Activated CD4-positive, alpha-beta T cell treated with anti-CD3 and anti-CD28 coated beads, Interleukin-2, amount 10 ng/mL, durations not matched to agents 24 days and 14 days (primary cell): Measurements from ENCODE around the gene LMOD2. TPM values are rescaled to one million over a fixed set of nuclear protein-coding genes. Genes with fewer than 3 reads are reported as not detected.

Experiments used
- DNase-seq: peaks from one replicate; pipeline ENCODE4 v3.0.0; 2022
- H3K27ac Mint-ChIP-seq: one replicate; pipeline ENCODE4 v1.8.0; 2022; ENCODE audit warnings: mild to moderate bottlenecking, mixed read lengths
- H3K27me3 Mint-ChIP-seq: one replicate; pipeline ENCODE4 v1.8.0; 2022; ENCODE audit warnings: mixed read lengths
- H3K36me3 Mint-ChIP-seq: one replicate; pipeline ENCODE4 v1.8.0; 2022; ENCODE audit warnings: low read depth, mild to moderate bottlenecking, mixed read lengths
- H3K4me1 Mint-ChIP-seq: one replicate; pipeline ENCODE4 v1.8.0; 2021; ENCODE audit warnings: mixed read lengths
- H3K4me3 Mint-ChIP-seq: one replicate; pipeline ENCODE4 v1.8.0; 2022; ENCODE audit warnings: mild to moderate bottlenecking, moderate library complexity, mixed read lengths
- H3K9me3 Mint-ChIP-seq: one replicate; pipeline ENCODE4 v1.8.0; 2021; ENCODE audit warnings: mixed read lengths
- intact Hi-C: fragments of 100-400 bp; cut with micrococcal nuclease; formaldehyde crosslinking; loops from one replicate; pipeline ENCODE4 v1.15.1; 2023
- total RNA-seq: library from RNA; stranded (reverse); gene quantifications from 2 replicates; pipeline ENCODE4 v1.2.3, GENCODE V29; 2022

LMOD2 gene, protein sequence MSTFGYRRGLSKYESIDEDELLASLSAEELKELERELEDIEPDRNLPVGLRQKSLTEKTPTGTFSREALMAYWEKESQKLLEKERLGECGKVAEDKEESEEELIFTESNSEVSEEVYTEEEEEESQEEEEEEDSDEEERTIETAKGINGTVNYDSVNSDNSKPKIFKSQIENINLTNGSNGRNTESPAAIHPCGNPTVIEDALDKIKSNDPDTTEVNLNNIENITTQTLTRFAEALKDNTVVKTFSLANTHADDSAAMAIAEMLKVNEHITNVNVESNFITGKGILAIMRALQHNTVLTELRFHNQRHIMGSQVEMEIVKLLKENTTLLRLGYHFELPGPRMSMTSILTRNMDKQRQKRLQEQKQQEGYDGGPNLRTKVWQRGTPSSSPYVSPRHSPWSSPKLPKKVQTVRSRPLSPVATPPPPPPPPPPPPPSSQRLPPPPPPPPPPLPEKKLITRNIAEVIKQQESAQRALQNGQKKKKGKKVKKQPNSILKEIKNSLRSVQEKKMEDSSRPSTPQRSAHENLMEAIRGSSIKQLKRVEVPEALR
- total RNA-seq, result not detected in 2 replicates

DNA sequence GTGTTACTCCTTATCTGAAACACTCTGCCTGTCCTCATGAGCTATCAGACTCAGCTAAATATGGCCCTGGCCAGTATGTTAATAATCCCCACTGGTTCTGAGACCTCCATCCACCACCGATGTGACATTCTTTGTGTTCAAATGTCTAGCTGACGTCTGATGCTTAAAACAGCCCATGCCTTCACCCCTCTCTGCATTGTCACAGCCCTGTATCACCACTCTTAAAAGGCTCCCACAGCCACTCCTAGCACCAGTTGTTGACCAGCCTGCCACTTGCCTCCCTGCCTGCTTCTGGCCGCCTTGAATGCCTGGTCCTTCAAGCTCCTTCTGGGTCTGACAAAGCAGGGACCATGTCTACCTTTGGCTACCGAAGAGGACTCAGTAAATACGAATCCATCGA lies at the start of gene LMOD2:
LMOD2 (plus strand) TSS at position 253 of the 400 bp plus-strand sequence; CDS start at position 351, 98 bp downstream.
- Mint-ChIP-seq H3K4me1 (no peaks in the 10 kb centered on the region), H3K9me3 (no peaks in the 10 kb centered on the region), H3K4me3 (no peak within 1 kb of the TSS), H3K36me3 (no peaks in the 10 kb centered on the region), H3K27ac (no peak within 1 kb of the TSS), H3K27me3 (peaks cover 11% of the 10 kb centered on the region)
- intact Hi-C loops, result no loop called here
- no peak for DNase-seq

GRCh38 chr7:123607423-123607975 lies 48.2 kb upstream of the LMOD2 start:
- Mint-ChIP-seq H3K27me3 (peaks cover 8% of the 10 kb centered on the region), H3K27ac (no peak overlapping the region), H3K9me3 (no peaks in the 10 kb centered on the region), H3K4me3 (no peak overlapping the region), H3K36me3 (no peaks in the 10 kb centered on the region), H3K4me1 (no peaks in the 10 kb centered on the region)
- intact Hi-C loops, result no loop called here
- no peak for DNase-seq

- Mint-ChIP-seq H3K4me1 (no peaks in the 10 kb centered on the region), H3K27ac (no peak overlapping the region), H3K36me3 (no peaks in the 10 kb centered on the region), H3K27me3 (peaks cover 7% of the 10 kb centered on the region), H3K4me3 (no peak overlapping the region), H3K9me3 (no peaks in the 10 kb centered on the region)
- DNase-seq, result no peak
- intact Hi-C loops, result no loop called here
Observed at GRCh38 chr7:123608991-123609882, 46.4 kb upstream of the LMOD2 start.

DNA sequence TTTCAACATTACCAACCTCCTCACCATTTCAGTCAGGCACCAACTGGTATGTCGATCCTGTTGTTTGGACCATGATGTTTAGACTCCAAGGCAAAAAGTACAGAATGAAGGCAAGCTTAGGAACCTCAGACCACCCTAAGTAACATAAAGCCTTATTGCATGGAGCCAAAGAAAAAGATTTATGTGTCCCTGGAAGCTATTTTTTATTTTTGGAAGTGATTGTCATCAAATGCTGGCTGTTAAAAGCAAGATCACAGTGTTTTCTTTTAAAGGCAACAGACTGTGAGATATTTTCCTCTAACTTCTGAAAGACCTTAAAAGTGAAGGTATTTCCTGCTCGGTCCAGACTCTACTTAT lies 45.8 kb upstream of the LMOD2 start:
- Mint-ChIP-seq H3K4me1 (no peaks in the 10 kb centered on the region), H3K4me3 (no peak overlapping the region), H3K27me3 (peaks cover 7% of the 10 kb centered on the region), H3K36me3 (no peaks in the 10 kb centered on the region), H3K27ac (no peak overlapping the region), H3K9me3 (no peaks in the 10 kb centered on the region)
- intact Hi-C loops, result no loop called here
- no peak for DNase-seq

DNA sequence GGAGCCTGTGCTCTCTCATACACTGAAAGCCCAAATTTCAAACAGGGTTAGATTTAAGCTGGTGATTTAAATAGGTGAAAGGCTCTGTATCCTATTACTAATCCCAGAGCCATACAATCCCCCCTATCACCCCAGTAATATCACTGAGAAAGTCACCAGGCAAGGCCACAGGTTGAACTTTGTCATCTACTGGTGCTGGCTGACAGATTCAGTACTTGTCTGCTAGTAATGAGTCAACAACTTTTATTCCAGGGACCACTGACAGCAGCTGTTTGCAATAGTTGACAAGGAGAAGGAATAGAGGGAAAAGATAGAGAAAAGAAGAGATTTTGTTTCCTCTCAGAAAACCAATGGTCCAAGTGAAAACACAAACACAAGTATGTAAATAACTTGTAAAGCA lies 43.6 kb upstream of the LMOD2 start:
- intact Hi-C loops, result no loop called here
- Mint-ChIP-seq H3K27ac (no peak overlapping the region), H3K4me1 (no peaks in the 10 kb centered on the region), H3K36me3 (no peaks in the 10 kb centered on the region), H3K27me3 (peaks cover 4% of the 10 kb centered on the region), H3K4me3 (no peak overlapping the region), H3K9me3 (no peaks in the 10 kb centered on the region)
- DNase-seq, result no peak

DNA sequence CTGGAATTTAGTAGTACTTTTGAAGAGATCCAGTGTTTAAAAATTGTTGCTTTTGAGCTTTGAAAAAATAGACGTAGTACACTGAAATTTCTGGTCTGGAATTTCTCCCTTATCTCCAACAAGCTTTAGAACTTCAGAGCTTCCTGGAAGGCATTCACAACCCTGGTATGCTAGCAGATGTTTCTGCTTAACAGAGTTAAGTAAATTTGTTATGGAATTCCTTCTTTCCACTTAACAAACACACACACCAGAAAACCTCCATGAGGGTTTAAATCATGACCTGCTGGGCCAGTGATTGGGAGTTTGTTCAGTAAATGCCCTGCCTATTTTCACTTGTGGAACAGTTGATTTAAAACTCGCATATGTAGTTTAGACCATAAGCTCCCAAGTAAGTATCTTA lies 40.3 kb upstream of the LMOD2 start:
- Mint-ChIP-seq H3K27ac (no peak overlapping the region), H3K4me3 (no peak overlapping the region)

DNA sequence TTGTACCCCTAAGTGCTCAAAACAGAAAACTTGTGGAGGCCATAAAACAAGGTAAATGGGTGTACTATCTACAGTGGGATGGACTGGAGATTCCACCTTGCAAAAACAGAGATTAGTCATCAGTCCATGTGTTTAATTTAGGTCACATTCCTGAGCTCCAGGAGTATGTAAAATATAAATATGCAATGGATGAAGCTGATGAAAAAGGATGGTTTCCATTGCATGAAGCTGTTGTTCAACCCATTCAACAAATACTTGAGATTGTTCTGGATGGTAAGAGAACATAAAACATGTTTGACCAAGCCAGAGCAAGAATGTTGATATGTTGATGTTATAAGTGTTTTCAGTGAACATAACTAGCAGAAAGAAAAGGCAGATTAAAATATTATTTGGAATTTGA lies 39.4 kb upstream of the LMOD2 start:
- Mint-ChIP-seq H3K4me1 (no peaks in the 10 kb centered on the region), H3K9me3 (no peaks in the 10 kb centered on the region)
- intact Hi-C loops, result no loop called here

More for the DNA sequence above, 40.3 kb upstream of the LMOD2 start:
- Mint-ChIP-seq H3K36me3 (no peaks in the 10 kb centered on the region), H3K27me3 (peaks cover 9% of the 10 kb centered on the region), H3K9me3 (no peaks in the 10 kb centered on the region), H3K4me1 (no peaks in the 10 kb centered on the region)
- intact Hi-C loops, result no loop called here
- DNase-seq, result no peak

GRCh38 chr7:123621707-123622106 lies 34.0 kb upstream of the LMOD2 start:
- Mint-ChIP-seq H3K4me1 (no peaks in the 10 kb centered on the region), H3K4me3 (no peak overlapping the region), H3K27ac (no peak overlapping the region), H3K9me3 (no peaks in the 10 kb centered on the region), H3K36me3 (no peaks in the 10 kb centered on the region), H3K27me3 (peaks cover 7% of the 10 kb centered on the region)
- intact Hi-C loops, result no loop called here
- DNase-seq, result no peak

More for the DNA sequence above, 39.4 kb upstream of the LMOD2 start:
- H3K27ac Mint-ChIP-seq, result no peak overlapping the region
- peaks cover 9% of the 10 kb centered on the region for H3K27me3 Mint-ChIP-seq
- H3K4me3 Mint-ChIP-seq, result no peak overlapping the region
- DNase-seq, result no peak
- no peaks in the 10 kb centered on the region for H3K36me3 Mint-ChIP-seq

GRCh38 chr7:123622660-123623386 lies 32.8 kb upstream of the LMOD2 start:
- Mint-ChIP-seq H3K27ac (no peak overlapping the region), H3K27me3 (peaks cover 5% of the 10 kb centered on the region), H3K9me3 (no peaks in the 10 kb centered on the region), H3K36me3 (no peaks in the 10 kb centered on the region), H3K4me1 (no peaks in the 10 kb centered on the region), H3K4me3 (no peak overlapping the region)
- intact Hi-C loops, result no loop called here
- no peak for DNase-seq

GRCh38 chr7:123624527-123625183 lies 31.0 kb upstream of the LMOD2 start:
- peak; percentile 89 for DNase-seq
- Mint-ChIP-seq H3K36me3 (no peaks in the 10 kb centered on the region), H3K9me3 (no peaks in the 10 kb centered on the region), H3K27ac (no peak overlapping the region), H3K4me1 (no peaks in the 10 kb centered on the region), H3K4me3 (no peak overlapping the region), H3K27me3 (peaks cover 2% of the 10 kb centered on the region)
- intact Hi-C loops, result loop anchor here (2.0 to 5.0 kb wide), 2 partner anchors 76 to 248 kb away; no protein-coding TSS in a partner anchor

DNA sequence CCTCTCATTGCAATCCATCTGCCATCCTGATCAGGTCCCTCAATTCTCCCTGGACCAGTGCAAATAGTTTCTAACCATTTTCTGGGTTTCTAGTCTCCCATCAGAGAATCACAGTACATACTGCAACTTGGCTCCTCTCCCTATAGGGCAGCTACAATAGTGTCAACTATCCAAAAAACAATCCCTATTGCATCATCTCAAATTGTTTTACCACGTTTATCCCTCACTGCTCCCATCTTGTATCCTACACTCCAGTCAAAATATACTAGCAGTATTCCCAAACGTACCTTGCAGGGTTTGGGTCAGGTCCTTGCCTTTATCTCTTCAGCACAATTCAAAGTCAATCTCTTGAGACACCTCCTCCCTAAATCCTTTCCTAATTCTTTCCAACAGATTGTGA lies 30.4 kb upstream of the LMOD2 start:
- intact Hi-C loops, result loop anchor here (2.0 to 5.0 kb wide), 2 partner anchors 76 to 247 kb away; no protein-coding TSS in a partner anchor
- Mint-ChIP-seq H3K4me1 (no peaks in the 10 kb centered on the region), H3K27me3 (peaks cover 3% of the 10 kb centered on the region), H3K9me3 (no peaks in the 10 kb centered on the region), H3K4me3 (no peak overlapping the region), H3K27ac (no peak overlapping the region), H3K36me3 (no peaks in the 10 kb centered on the region)
- DNase-seq, result no peak

DNA sequence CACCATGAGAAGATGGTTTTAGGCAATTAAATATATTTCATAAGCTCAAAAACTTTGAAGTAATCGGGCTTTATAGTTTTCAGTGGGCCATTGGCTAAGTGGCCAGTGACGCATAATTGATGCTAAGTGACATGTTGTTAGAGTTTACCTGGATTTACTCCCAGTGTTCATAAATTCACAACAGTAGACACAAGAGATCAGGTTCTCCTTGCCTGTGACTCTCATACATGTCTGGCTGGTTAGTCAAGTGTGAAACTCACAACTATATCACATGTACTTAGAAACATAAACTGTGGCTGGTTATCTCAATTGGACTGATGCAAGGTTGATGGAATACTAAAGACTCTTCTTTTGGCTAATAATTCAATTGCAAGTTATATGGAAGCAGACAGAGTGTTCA lies 27.8 kb upstream of the LMOD2 start:
- no peaks in the 10 kb centered on the region for H3K36me3 Mint-ChIP-seq
- no peaks in the 10 kb centered on the region for H3K4me1 Mint-ChIP-seq
- no peak overlapping the region for H3K4me3 Mint-ChIP-seq
- H3K27ac Mint-ChIP-seq, result no peak overlapping the region
- intact Hi-C loops, result loop anchor here (5.0 kb wide), 1 partner anchor 244 kb away; no protein-coding TSS in a partner anchor
- no peak for DNase-seq
- H3K9me3 Mint-ChIP-seq, result no peaks in the 10 kb centered on the region
- H3K27me3 Mint-ChIP-seq, result peaks cover 4% of the 10 kb centered on the region

GRCh38 chr7:123628829-123629228 lies 26.8 kb upstream of the LMOD2 start:
- H3K27ac Mint-ChIP-seq, result no peak overlapping the region
- peaks cover 5% of the 10 kb centered on the region for H3K27me3 Mint-ChIP-seq
- H3K9me3 Mint-ChIP-seq, result no peaks in the 10 kb centered on the region
- H3K4me1 Mint-ChIP-seq, result no peaks in the 10 kb centered on the region
- no peaks in the 10 kb centered on the region for H3K36me3 Mint-ChIP-seq
- H3K4me3 Mint-ChIP-seq, result no peak overlapping the region
- DNase-seq, result no peak
- intact Hi-C loops, result loop anchor here (5.0 kb wide), 1 partner anchor 243 kb away; no protein-coding TSS in a partner anchor
